Chondrocyte (in vitro differentiated cells): ENCODE measurements around the gene TRIP13. TPM values are rescaled to one million over a fixed set of nuclear protein-coding genes. Genes with fewer than 3 reads are reported as not detected.
A peak's percentile ranks its signal among the peaks of the same experiment; 100 is the strongest.
"Not testable (repeated sequence)": the region's sequence is repeated elsewhere in the genome, so short reads cannot be mapped to it uniquely, and the experiment has no call there.

ENCODE experiments used
- DNase-seq: peaks from one replicate; pipeline ENCODE4 v3.0.0; 2021; ENCODE audit warnings: mixed read lengths, low spot score
- H3K27ac Mint-ChIP-seq: one replicate; pipeline ENCODE4 v1.8.0; 2021; ENCODE audit warnings: mild to moderate bottlenecking, moderate library complexity, mixed read lengths; ENCODE audit not compliant: unreplicated experiment
- H3K27me3 Mint-ChIP-seq: 2 replicates; pipeline ENCODE4 v1.8.0; 2021; ENCODE audit warnings: low read depth, mixed read lengths
- H3K36me3 Mint-ChIP-seq: 2 replicates; pipeline ENCODE4 v1.8.0; 2021; ENCODE audit warnings: low read depth, mixed read lengths
- H3K4me1 Mint-ChIP-seq: 2 replicates; pipeline ENCODE4 v1.8.0; 2021; ENCODE audit warnings: low read depth, mild to moderate bottlenecking, mixed read lengths
- H3K4me3 Mint-ChIP-seq: one replicate; pipeline ENCODE4 v1.8.0; 2021; ENCODE audit warnings: mild to moderate bottlenecking, moderate library complexity, mixed read lengths; ENCODE audit not compliant: unreplicated experiment
- H3K9me3 Mint-ChIP-seq: 2 replicates; pipeline ENCODE4 v1.8.0; 2021; ENCODE audit warnings: low read depth, mixed read lengths
- CTCF ChIP-seq: fragments of 200-600 bp; sonication (generic); IDR thresholded peaks from 2 replicates; pipeline ENCODE4 v1.5.0; 2021; ENCODE audit warnings: antibody characterized with exemption, mild to moderate bottlenecking, moderate library complexity
- long read RNA-seq: library from polyadenylated mRNA; stranded (forward); transcript quantifications from one replicate; pipeline ENCODE4 v2.0.0, GENCODE V29; 2021
- total RNA-seq: library from RNA; stranded (reverse); gene quantifications from 3 replicates; pipeline ENCODE4 v1.2.1, GENCODE V29; 2021

The TRIP13 gene, protein sequence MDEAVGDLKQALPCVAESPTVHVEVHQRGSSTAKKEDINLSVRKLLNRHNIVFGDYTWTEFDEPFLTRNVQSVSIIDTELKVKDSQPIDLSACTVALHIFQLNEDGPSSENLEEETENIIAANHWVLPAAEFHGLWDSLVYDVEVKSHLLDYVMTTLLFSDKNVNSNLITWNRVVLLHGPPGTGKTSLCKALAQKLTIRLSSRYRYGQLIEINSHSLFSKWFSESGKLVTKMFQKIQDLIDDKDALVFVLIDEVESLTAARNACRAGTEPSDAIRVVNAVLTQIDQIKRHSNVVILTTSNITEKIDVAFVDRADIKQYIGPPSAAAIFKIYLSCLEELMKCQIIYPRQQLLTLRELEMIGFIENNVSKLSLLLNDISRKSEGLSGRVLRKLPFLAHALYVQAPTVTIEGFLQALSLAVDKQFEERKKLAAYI
- total RNA-seq: 4.9 to 8.1 TPM (median 6.4 TPM) in 3 replicates
- long read RNA-seq, transcript TRIP13-201 (13 exons, 2,672 nt): major isoform, 19 of 23 reads
- long read RNA-seq, partial matches to known transcripts: 2 of 23 reads
- long read RNA-seq, other reads (novel, unspliced or antisense): 2 of 23 reads

DNA sequence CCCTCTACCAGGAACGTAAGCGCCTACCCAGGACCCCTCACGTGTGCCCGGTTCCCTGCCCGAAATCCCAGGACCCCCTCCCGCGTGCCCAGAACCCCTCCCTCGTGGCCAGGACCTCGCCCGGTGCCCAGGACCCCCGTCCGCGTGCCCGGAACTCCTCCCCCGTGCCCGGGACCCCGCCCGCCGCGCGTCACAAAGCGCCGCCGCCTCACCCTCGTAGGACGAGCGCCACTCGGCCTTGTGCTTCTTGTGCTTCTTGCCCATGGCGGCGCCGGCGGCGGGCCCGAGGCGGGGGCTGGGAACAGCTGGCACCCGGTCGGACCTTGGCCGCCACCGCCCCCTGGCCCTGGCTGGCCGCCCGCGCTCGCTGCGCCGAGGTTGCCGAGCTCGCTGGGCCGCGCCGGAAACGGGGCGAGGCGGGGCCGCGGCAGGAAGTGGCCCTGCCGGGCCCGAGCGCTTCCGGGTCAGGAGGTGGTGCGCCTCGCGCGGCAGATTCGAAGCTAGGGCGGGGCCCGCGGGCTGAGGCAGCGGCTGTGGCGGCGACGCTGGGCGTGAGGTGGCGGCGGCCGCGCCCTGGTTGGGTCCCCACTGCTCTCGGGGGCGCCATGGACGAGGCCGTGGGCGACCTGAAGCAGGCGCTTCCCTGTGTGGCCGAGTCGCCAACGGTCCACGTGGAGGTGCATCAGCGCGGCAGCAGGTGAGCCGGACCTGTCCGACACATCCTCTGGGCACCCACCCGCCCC lies at the start of gene TRIP13, which contains the start of gene BRD9:
Gene TRIP13 (plus strand): TSS at position 491 of the 743 bp plus-strand sequence. CDS start 115 bp downstream, at position 606.
Gene BRD9 (minus strand): TSS at position 408 of the 743 bp plus-strand sequence. CDS start 144 bp downstream, at position 264.
- Mint-ChIP-seq H3K27me3 (no peaks in the 10 kb centered on the region), H3K4me1 (peaks cover 29% of the 10 kb centered on the region), H3K9me3 (no peaks in the 10 kb centered on the region), H3K36me3 (peaks cover 6% of the 10 kb centered on the region), H3K4me3 (peak within 1 kb of the TSS; percentile 94), H3K27ac (peak within 1 kb of the TSS; percentile 93)
- peak; percentile 37 for TF ChIP-seq CTCF
- peak; percentile 94 for DNase-seq

GRCh38 chr5:843371-843770 lies 49.3 kb upstream of the TRIP13 start:
- not testable (repeated sequence) for H3K27ac Mint-ChIP-seq, H3K27me3 Mint-ChIP-seq, H3K4me1 Mint-ChIP-seq, H3K4me3 Mint-ChIP-seq, H3K9me3 Mint-ChIP-seq, H3K36me3 Mint-ChIP-seq
- DNase-seq: peak; percentile 91

DNA sequence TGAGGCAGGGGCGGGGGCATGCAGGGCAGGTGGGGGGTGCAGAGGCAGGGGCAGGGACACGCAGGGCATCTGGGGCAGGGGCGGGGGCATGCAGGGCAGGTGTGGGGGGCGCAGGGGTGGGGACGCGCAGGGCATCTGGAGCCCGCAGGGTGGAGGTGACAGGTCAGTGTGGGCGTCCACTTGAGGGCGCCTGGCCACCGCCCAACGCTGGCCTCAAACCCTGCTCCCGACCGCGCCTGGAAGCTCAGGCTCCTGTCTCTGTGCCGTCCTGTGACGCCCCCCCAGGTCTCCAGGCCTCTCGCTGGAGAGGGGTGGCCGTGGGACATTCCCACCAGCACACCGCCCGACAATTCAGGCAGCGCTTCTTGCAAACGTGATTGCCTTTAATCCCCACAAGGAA lies 48.8 kb upstream of the TRIP13 start:
- H3K36me3 Mint-ChIP-seq, H3K4me1 Mint-ChIP-seq, H3K27me3 Mint-ChIP-seq, H3K27ac Mint-ChIP-seq, H3K9me3 Mint-ChIP-seq, H3K4me3 Mint-ChIP-seq: not testable (repeated sequence)
- DNase-seq: peak; percentile 93

- not testable (repeated sequence) for H3K36me3 Mint-ChIP-seq, H3K9me3 Mint-ChIP-seq, H3K4me3 Mint-ChIP-seq, H3K27ac Mint-ChIP-seq, H3K4me1 Mint-ChIP-seq, H3K27me3 Mint-ChIP-seq
- peak; percentile 87 for DNase-seq
Observed at GRCh38 chr5:844426-844825, 48.3 kb upstream of the TRIP13 start.

GRCh38 chr5:845031-845675 lies 47.5 kb upstream of the TRIP13 start:
- H3K27ac Mint-ChIP-seq: not testable (repeated sequence)

DNA sequence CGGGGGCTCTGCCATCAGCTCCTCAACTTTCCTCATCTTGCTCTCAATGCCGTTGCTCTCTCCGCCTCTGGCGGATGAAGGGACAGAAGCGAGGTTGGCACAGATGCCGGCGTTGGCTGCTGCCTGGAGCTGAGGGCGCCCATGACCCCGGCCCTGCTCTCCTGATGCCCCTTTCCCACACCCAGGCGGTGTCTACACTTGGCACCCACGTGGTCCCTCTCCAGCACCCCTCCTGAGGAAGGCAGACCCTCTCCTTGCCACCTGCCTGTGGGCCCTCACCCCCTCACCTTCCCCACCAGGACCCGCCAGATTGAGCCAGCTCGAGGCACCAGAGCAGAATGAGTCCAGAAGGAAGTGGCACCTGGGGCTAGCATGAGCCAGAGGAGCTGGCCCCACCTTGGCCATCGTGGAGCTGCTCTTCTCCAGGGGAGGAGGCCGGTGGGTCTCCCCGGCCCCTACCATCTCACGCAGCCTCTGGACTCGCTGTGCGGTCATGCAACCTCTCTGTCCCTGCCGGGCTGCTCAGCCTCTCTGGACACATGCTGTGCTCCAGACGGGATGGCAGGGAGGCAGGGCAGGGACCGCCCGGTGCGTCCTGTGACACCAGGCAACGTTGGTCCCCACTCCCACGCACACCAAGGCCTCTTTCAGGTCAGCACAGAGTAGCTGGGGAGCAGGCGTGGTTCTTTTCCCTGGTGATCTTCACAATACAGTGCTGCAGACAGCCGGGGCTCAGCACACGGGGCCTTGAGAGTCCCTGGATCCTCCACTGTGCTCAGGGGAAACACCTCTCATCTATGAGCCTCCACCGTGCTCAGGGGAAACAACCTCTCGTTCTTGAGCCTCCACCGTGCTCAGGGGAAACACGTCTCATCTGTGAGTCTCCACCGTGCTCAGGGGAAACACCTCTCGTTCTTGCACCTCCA lies 46.7 kb upstream of the TRIP13 start:
- DNase-seq: peak; percentile 67
- not testable (repeated sequence) for H3K27me3 Mint-ChIP-seq, H3K4me3 Mint-ChIP-seq, H3K36me3 Mint-ChIP-seq, H3K27ac Mint-ChIP-seq, H3K4me1 Mint-ChIP-seq, H3K9me3 Mint-ChIP-seq

More at GRCh38 chr5:845031-845675, 47.5 kb upstream of the TRIP13 start:
- not testable (repeated sequence) for H3K27me3 Mint-ChIP-seq, H3K9me3 Mint-ChIP-seq, H3K36me3 Mint-ChIP-seq, H3K4me3 Mint-ChIP-seq, H3K4me1 Mint-ChIP-seq
- DNase-seq: peak; percentile 74

DNA sequence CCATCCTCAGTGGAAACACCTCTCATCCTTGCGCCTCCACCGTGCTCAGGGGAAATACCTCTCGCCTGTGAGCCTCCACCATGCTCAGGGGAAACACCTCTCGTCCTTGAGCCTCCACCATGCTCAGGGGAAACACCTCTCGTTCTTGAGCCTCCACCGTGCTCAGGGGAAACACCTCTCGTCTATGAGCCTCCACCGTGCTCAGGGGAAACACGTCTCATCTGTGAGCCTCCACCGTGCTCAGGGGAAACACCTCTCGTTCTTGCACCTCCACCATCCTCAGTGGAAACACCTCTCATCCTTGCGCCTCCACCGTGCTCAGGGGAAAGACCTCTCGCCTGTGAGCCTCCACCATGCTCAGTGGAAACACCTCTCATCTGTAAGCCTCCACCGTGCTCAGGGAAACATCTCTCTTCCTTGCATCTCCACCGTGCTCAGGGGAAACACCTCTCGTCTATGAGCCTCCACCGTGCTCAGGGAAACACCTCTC lies 46.0 kb upstream of the TRIP13 start:
- H3K4me1 Mint-ChIP-seq, H3K9me3 Mint-ChIP-seq, H3K36me3 Mint-ChIP-seq, H3K27me3 Mint-ChIP-seq, H3K4me3 Mint-ChIP-seq, H3K27ac Mint-ChIP-seq: not testable (repeated sequence)
- DNase-seq: peak; percentile 66

- not testable (repeated sequence) for H3K9me3 Mint-ChIP-seq, H3K36me3 Mint-ChIP-seq, H3K27ac Mint-ChIP-seq, H3K4me3 Mint-ChIP-seq, H3K27me3 Mint-ChIP-seq, H3K4me1 Mint-ChIP-seq
- DNase-seq: peak; percentile 81
Observed at GRCh38 chr5:847212-847611, 45.5 kb upstream of the TRIP13 start.

DNA sequence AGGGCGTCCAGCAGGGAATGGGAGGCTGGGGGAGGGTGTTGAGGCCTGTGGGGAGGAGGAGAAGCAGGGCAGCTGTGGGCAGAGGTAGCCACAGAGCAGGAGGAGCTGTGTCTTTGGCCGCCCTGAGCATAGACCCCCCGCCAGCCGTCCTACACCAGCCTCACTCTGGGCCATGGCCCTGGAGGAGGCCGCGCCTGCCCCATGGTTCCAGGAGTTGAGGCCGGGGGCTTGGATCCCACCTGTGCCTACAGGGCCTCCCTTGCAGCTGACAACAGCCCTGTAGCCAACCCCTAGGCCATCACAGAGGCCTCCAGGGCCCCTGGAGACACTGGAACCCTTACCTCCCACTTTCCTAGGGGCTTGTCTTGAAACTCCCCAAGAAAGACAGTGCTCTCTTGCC lies 44.9 kb upstream of the TRIP13 start:
- not testable (repeated sequence) for H3K9me3 Mint-ChIP-seq, H3K27ac Mint-ChIP-seq, H3K4me1 Mint-ChIP-seq, H3K36me3 Mint-ChIP-seq, H3K4me3 Mint-ChIP-seq
- peak; percentile 46 for DNase-seq
- H3K27me3 Mint-ChIP-seq: peaks cover 15% of the 10 kb centered on the region
